Brain microvascular endothelial cell (primary cell): Measurements from ENCODE around the gene BATF3.

Experiments used
- DNase-seq: peaks from one replicate; pipeline ENCODE4 v3.0.0-alpha.2; 2020
- H3K27ac ChIP-seq: fragments of 250-450 bp; sonication (Bioruptor Pico); 2 replicates; pipeline ENCODE4 v1.5.1; 2020; ENCODE audit warnings: mild to moderate bottlenecking, moderate library complexity
- H3K27me3 ChIP-seq: fragments of 250-450 bp; sonication (Bioruptor Pico); replicated peaks from 2 replicates; pipeline ENCODE4 v1.5.1; 2020; ENCODE audit warnings: mild to moderate bottlenecking
- H3K36me3 ChIP-seq: fragments of 250-450 bp; sonication (Bioruptor Pico); replicated peaks from 2 replicates; pipeline ENCODE4 v1.5.1; 2020; ENCODE audit warnings: mild to moderate bottlenecking
- H3K4me3 ChIP-seq: 2 replicates; pipeline ENCODE4 v1.5.1; 2011; ENCODE audit warnings: low read depth, mild to moderate bottlenecking, control low read depth, low read length, moderate library complexity
- CTCF ChIP-seq: IDR thresholded peaks from 2 replicates; pipeline ENCODE4 v1.5.1; 2011; ENCODE audit warnings: low read depth, mild to moderate bottlenecking, moderate library complexity, low read length, control low read depth, inconsistent platforms; ENCODE audit errors: missing control alignments
- in situ Hi-C: cut with HindIII; loops from 2 replicates; pipeline ENCODE4 v1.10.0; 2017; ENCODE audit warnings: low sequenced_read_pairs, low pct_ligation_motif_present

The BATF3 gene

GRCh38 chr1:212677573-212677972 is 22.1 kb downstream of the BATF3 start:
- no peak overlapping the region for H3K4me3 ChIP-seq
- no peaks in the 10 kb centered on the region for H3K27me3 ChIP-seq
- no peak for TF ChIP-seq CTCF
- in situ Hi-C loops: no loop called here
- DNase-seq: no peak
- H3K27ac ChIP-seq: no peak overlapping the region
- H3K36me3 ChIP-seq: no peaks in the 10 kb centered on the region

GRCh38 chr1:212677136-212677535 is 22.5 kb downstream of the BATF3 start:
- in situ Hi-C loops: no loop called here
- Histone ChIP-seq H3K36me3 (no peaks in the 10 kb centered on the region), H3K27me3 (no peaks in the 10 kb centered on the region), H3K27ac (no peak overlapping the region), H3K4me3 (no peak overlapping the region)
- DNase-seq: no peak
- no peak for TF ChIP-seq CTCF

GRCh38 chr1:212675675-212676074 is 24.0 kb downstream of the BATF3 start:
- no peaks in the 10 kb centered on the region for H3K27me3 ChIP-seq
- H3K27ac ChIP-seq: no peak overlapping the region
- no peak overlapping the region for H3K4me3 ChIP-seq
- no peak for DNase-seq
- in situ Hi-C loops: no loop called here
- no peaks in the 10 kb centered on the region for H3K36me3 ChIP-seq
- no peak for TF ChIP-seq CTCF

GRCh38 chr1:212674872-212675271 is 24.8 kb downstream of the BATF3 start:
- Histone ChIP-seq H3K4me3 (no peak overlapping the region), H3K36me3 (no peaks in the 10 kb centered on the region), H3K27me3 (no peaks in the 10 kb centered on the region), H3K27ac (no peak overlapping the region)
- TF ChIP-seq CTCF: no peak
- DNase-seq: no peak
- in situ Hi-C loops: no loop called here

- in situ Hi-C loops: no loop called here
- no peak overlapping the region for H3K27ac ChIP-seq
- no peak for TF ChIP-seq CTCF
- H3K27me3 ChIP-seq: no peaks in the 10 kb centered on the region
- H3K36me3 ChIP-seq: no peaks in the 10 kb centered on the region
- H3K4me3 ChIP-seq: no peak overlapping the region
- DNase-seq: peak; percentile 39
Observed at GRCh38 chr1:212671342-212672031, 28.2 kb downstream of the BATF3 start.

GRCh38 chr1:212670882-212671281 is 28.8 kb downstream of the BATF3 start:
- no peak for TF ChIP-seq CTCF
- H3K4me3 ChIP-seq: no peak overlapping the region
- no peaks in the 10 kb centered on the region for H3K27me3 ChIP-seq
- no peak for DNase-seq
- H3K27ac ChIP-seq: no peak overlapping the region
- in situ Hi-C loops: no loop called here
- H3K36me3 ChIP-seq: no peaks in the 10 kb centered on the region
